VCaP (cell line): ENCODE results near the gene HSPBAP1.
A peak's percentile ranks its signal among the peaks of the same experiment; 100 is the strongest.
"Not testable (repeated sequence)": the region's sequence is repeated elsewhere in the genome, so short reads cannot be mapped to it uniquely, and the experiment has no call there.

ENCODE experiments used
- H3K27ac ChIP-seq: fragments of 450-650 bp; 2 replicates; pipeline ENCODE4 v1.5.1; 2017
- CTCF ChIP-seq: fragments of 450-650 bp; conservative IDR thresholded peaks from 2 replicates; pipeline ENCODE4 v1.5.1; 2017; ENCODE audit warnings: mild to moderate bottlenecking, moderate library complexity

The HSPBAP1 gene

DNA sequence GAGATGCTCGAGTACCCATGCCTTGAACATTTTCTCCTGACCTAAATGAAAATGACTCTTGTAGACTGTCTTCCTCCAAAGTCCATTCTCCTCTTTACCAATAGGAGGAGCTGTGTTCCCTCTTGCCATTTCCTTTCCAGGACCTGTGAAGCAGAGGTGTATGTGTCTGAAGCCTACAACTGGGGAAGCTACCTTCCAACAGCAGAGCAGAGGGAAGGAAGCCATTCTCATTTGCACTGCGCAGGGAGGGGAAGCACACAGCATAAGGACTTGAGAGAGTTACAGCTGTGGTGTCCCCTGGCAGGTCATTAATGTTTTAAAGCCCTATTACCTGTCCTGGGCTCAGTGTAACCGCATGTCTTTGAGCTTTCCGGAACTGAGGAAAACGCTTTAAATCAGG lies 38.7 kb downstream of the HSPBAP1 start:
- TF ChIP-seq CTCF: peak; percentile 47
- no peak overlapping the region for H3K27ac ChIP-seq

GRCh38 chr3:122748347-122748746 lies 45.3 kb downstream of the HSPBAP1 start:
- TF ChIP-seq CTCF: no peak
- H3K27ac ChIP-seq: no peak overlapping the region

GRCh38 chr3:122747295-122747694 lies 46.3 kb downstream of the HSPBAP1 start:
- H3K27ac ChIP-seq: not testable (repeated sequence)

DNA sequence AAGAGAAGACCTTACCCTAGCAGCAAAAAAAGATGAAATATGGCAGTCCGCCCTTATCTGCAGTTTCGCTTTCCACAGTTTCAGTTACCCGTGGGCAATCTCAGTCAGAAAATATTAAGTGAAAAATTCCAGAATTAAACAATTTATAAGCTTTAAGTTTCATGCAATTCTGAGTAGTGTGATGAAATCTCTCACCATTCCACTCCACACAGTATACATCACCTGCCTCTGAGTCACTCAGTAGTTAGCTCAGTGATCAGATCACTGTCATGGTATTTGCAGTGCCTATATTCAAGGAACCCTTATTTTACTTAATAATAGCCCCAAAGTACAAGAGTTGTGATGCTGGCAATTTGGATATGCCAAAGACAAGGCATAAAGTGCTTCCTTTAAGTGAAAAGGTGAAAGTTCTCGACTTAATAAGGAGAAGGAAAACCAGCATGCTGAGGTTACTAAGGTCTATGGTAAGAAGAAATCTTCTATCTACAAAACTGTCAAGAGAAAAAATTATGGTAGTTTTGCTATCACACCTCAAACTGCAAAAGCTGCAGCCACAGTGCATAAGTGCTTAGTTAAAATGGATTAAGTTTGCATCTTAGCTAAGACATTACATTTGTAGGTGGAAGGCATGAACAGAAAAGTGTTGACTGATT lies 48.1 kb downstream of the HSPBAP1 start:
- peak overlapping the region; percentile 64 for H3K27ac ChIP-seq
- TF ChIP-seq CTCF: no peak

- H3K27ac ChIP-seq: no peak overlapping the region
- no peak for TF ChIP-seq CTCF
Measured at GRCh38 chr3:122743581-122744120, 50.0 kb downstream of the HSPBAP1 start.

DNA sequence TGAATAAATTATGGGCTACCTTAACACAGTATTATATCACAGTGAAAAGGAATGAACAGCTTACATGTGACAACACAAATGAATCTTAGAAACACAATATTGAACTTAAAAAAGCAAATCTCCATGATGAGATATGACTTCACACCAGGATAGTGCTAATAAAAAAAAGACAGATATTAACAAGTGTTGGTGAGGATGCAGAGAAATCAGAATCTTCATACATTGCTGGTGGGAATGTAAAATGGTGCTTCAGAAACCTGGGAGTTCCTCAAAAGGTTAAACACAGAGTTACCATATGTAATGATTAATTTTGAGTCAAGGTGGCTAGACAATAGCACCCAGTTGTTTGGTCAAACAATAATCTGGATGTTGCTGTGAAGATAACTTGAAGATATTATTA lies 51.4 kb downstream of the HSPBAP1 start:
- H3K27ac ChIP-seq: no peak overlapping the region
- no peak for TF ChIP-seq CTCF

DNA sequence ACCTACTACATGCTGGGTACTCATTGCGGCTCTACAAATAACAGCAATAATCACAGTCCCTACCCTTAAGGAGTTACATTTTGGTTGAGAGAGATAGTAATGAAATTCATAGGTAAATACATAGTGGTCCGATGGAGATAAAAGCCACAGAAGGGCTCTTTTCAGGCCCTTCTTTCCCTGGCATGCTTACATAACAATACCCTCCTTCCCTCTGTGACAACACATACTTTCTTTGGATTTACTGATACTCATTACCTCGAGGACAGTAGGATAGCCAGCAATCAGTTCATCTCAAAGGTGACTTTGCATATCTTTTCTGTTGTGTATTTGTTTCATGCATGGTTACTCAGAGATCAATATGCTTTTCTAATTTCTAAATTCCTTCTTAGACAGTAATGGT lies 54.5 kb downstream of the HSPBAP1 start:
- no peak overlapping the region for H3K27ac ChIP-seq
- TF ChIP-seq CTCF: no peak

GRCh38 chr3:122732682-122733525 lies 60.7 kb downstream of the HSPBAP1 start:
- H3K27ac ChIP-seq: not testable (repeated sequence)
